Activated naive CD4-positive, alpha-beta T cell (primary cell): ENCODE results near the gene DPYSL5.

Experiments
- DNase-seq, 4 experiments: peaks; one replicate each; lab custom pipeline; 2025; lab: John Stamatoyannopoulos, UW

The DPYSL5 gene

DNA sequence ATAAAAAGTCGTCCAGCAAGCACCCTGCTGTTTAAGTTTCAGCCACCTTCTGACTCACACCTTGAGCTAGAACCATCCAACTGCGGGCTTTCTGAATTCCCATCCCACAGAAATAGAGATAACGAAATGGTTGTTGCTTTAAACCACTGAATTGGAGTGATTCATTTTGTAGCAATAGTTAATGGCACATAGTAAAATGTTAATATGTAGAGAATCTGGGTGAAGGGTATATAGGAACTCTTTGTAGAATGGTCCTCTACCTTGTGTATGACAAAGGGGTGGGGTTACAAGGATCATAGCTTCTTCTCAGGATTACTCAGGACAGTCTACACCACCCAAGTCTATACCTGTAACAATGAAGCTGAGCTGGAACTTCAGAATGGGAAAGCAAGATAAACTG lies 120.1 kb downstream of the DPYSL5 start:
- no peak for DNase-seq

DNA sequence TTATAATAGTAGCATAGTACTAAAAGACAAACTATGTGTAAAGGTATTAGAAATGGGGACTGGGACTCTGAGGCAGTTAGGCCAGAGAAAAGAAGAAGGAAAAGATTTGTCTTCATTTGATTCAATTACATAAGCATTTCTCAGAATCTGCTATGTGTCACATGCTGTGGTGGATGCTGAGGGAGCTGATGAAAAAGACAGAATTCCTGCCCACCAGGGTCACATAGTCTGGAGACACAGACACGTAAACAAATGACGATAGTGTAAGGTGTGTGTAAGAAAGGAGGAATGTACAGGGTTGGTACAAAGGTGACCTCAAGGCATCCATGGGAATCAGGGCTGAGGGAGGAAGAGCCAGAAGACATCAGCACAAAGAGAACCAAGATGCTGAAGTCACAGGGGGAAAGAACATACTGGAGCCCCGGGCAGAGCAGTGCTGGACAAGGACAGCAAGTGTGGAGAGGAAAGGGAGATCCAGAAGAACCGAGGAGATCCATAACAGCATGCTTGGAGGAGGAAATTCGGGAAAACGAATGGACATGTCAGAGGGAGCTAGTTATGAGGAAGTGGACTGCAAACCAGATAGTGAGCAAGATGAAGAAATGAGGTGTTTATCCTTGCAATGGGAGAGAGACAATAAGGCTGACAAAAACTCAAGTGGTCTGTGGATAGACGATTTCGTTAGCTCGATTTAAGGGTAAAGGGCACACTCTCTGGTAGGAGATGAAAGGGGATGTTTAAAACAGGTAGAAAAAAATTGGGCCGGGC lies 121.3 kb downstream of the DPYSL5 start:
- DNase-seq = no peak

DNA sequence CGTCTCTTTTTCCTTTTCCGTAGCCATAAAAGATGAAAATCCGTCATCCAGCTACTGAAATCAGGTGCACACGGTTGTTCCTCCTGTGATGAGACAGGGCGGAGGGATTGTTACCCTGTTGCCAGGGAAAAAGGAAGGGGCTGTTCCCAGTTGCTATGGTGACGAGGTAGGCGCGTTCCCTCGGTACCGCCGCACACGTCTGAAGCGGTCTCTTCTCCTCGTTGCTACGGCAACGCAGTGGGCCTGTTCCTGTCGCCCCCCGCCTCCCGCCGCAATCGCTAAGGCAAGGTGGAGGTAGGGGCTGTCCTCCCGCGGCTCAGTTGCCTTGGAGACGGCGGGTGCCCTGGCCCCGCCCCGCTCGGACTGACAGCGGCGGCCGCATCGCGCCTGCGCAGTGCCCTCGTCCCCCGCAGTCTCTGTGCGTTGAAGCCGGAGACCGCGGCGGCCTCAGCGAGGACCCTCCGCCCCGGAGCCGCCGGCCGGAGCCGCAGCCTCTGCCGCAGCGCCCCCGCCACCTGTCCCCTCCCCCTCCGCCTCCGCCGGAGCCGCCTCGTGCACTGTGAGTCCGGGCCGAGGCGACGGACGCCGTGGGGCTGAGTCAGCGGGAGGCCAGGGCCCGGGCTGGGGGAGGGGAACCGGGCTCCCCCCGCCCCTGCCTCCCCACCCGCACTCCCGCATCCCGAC lies 122.5 kb downstream of the DPYSL5 start, which contains the start of gene MAPRE3:
Gene MAPRE3, plus strand, starts transcription at position 394 of the 684 bp plus-strand sequence. CDS start 51,582 bp downstream, outside the sequence.
- peak; percentile 25 to 68 (median 52) for DNase-seq

DNA sequence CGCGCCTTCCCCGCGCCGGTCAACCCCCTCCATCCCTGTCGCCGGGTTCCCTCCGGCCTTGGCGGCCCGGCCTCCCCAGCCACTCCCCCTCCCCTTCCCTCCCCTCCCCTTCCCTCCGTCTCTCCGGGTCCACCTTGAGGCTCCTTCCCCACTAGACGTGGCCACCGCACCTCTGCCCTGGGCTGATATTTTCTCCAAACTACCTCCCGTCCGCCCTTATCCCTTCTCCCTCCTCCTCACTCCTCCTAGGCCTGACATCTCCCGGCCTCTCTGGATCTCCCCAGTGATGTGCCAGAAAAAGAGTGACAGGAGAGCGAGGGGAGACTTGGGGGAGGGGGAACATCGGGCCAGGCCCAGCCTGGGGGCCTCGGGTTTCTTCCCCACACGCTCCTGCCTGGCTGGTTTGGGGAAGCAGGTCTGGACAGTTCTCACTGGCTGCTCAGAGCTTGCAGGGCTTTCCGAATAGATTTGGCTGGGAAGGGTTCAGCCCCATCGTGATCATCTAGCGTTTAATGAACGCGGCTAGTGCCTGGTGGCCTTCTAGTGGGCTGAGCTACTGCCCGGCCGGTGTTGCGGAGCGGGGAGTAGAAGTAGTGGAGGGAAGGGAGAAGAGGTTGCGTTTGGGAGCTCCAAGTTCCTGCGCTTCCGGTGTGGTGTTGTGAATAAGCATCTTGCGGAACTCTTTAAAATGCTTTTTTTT lies 123.1 kb downstream of the DPYSL5 start:
- DNase-seq = no peak

DNA sequence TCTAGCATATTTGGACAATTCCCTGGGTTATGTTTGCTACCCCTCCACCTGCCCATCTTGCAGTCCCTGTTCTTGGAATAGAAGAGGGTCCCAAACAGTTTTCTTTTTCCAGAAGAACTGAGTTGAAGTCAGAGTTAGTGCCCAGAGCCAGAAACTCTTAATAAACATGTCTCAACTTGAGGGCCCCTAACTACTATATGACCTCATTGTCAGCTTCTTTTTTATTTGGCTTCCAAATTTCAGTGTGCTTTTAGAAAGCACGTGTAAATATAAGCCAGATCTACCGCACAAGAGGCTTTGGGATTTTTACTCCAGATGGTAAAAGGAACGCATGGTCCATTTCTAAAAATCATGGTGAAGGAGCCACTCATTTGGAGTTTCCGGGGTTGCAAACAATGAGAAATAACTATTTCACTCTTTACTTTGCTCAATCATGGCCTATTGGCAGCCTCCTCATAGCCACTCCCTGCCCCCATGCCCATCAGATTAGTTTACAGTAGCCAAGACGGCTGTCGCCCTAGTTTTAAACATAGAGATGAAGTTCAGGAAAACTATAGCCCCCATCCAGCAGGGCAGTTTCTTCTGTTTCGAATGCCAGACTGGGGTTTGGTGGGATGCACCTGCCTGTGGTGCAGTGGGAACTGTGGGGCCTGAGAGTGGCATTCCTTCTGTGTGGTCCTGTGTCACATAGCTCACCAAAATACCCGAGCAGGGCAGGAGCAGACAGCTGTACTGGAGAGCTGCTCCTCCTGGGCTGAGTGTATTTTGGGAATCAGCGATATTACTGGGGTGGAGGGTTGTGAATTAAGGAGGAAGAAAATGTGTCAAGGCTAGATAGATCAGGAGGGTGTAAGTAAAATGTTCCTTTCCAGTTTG lies 124.2 kb downstream of the DPYSL5 start:
- DNase-seq = no peak

DNA sequence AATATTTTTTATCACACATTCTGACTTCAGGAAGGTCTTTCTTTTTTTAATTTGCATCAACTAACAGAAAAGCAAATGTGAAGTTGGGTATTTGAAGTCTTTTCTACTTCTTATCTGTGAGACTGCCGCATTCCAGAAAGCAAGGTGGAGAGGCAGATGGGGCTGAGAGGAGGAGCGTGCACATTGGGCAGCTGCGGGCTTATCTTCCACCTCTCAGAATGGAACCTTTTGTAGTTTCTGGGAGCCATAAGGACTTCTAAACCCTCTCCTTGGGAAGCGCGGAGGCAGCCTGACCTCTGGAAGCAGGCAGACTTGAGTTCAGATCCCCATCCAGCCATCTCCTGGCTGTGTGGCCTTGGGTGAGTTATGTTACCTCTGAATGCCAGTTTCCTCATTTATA lies 126.4 kb downstream of the DPYSL5 start:
- DNase-seq = no peak

DNA sequence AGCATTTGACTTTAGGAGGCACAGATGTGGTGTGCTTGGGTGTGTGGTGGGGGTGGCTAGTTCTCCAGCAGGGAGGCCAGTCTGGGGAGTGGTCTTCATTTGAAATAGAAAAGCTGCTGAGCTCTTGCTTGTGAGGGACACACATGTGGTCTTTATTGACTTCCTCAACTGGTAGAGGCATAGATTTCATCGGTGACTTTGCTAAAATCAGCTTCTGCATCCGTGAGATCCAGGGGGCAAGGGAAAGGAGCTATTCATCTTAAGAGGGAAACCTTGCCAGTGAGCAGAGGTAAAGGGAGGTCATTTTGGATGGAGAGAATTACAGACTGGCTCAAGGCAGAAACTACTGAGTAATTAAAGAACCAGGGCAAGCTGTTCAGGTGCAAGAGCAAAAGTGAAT lies 127.2 kb downstream of the DPYSL5 start:
- no peak for DNase-seq

DNA sequence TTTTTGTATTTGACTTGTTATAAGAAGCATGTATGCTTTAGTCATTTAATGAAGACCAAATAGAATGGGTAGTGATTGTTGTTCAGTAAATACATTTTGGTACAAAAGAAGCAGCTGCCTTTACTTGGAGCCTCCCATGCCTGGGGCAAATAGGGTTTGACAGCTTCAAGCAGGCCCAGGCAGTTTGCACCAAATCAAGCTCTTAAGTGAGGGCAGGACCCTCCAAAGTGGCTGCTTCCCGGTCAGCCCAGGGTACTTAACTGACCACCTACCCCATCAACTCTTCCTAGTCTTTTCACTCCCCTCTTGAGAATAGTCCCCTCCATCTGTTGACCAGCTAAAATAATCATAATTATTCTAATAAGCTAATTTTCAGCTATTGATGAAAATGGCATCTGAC lies 127.7 kb downstream of the DPYSL5 start:
- no peak for DNase-seq

DNA sequence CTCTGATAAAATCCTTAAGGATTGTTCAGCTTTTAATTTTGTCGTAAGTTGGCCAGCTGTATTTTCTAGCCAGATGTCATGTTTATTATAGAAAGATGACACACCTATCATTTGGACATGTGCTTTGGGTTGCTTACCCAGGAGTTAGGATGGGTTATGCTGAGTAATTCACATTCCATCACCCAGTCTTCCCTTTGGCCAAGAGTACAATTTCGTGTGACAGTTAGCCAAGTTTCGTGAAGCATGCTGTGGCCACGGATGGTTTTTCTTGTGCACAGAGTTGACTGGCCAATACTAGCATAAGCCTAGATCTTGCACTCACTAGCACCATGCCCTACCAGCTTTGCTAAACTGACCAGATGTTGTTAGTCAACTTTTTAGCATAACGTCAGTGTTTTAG lies 128.3 kb downstream of the DPYSL5 start:
- no peak for DNase-seq

DNA sequence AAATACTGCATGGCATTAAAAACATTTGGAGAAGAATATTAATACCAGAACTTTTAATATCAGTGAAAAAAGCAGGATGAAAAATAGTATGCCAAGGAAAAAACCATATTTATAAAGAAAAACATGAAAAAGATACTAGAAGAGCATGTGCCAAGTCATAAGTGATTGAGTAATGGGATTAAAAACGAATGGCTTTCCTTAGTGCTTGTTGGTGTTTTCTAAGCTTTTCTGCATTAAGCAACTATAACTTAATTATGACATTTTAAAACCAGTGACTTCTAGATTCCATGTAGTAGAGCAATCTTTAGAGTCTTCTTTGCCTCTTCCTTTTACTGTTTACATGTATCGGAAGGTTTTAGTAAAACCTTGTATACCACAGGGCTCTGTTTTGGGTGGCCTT lies 129.1 kb downstream of the DPYSL5 start:
- no peak for DNase-seq

DNA sequence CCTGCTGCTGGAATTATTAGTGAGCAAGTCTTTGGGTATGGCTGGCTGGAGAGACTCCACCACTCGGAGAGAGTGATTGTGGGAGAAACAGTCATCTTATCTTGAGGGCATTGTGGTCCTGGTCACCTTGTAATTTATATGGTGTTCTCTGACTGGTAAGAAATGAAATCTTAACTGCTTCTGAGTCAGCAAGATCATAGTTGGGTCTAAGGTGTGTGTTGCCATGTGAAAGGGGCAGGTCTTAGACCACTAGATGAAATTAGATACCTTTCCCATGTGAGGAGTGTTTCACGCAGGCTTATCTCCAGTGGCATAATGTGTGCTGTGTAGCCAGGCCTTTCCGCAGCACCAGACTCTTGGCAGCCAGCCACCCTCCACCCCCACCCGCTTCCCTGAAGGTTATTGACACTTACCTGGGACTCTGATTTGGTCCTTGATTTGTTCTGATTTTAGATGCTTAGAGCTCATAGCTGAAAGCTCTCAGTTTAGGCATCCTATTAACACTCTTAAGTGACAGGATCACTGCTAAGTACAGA lies 130.2 kb downstream of the DPYSL5 start:
- no peak for DNase-seq

DNA sequence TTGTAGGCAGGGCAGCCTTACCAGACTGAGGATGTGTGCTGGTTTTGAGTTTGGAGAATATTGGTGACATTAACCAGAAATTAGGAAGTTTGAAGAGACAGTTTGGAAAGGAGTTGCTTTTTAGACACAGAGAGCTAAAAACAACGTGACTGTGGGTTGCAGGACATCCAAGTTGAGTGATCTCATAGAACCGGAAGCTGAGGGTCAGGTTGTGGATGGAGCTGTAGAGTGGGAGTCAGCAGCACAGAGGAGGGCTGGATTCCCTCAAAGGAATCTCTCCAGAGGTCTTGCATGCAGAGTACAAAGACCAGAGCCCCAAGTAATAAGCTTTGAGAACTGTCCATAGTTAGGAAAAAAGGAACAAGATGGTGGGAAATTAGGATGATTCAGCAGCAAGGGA lies 131.8 kb downstream of the DPYSL5 start:
- no peak for DNase-seq

DNA sequence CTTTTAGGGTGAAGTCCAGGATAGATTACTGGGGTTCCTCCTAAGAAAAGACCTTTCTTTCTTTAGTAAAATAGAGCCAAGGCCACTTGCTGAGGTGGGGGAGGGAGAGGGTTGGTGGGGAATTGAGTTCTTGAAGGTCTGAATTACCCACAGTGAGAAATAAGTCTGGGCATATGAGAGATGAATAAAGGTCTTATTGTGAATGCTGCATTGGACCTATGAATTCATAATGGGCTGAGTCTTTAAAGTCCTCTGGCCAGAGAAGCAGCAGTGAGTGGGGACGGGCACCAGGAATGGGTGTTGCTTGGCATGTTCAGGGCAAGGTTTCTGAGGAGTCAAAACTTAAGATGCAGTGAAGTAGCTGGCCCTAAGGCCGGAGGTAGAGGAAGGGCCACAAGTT lies 133.0 kb downstream of the DPYSL5 start:
- DNase-seq = no peak

DNA sequence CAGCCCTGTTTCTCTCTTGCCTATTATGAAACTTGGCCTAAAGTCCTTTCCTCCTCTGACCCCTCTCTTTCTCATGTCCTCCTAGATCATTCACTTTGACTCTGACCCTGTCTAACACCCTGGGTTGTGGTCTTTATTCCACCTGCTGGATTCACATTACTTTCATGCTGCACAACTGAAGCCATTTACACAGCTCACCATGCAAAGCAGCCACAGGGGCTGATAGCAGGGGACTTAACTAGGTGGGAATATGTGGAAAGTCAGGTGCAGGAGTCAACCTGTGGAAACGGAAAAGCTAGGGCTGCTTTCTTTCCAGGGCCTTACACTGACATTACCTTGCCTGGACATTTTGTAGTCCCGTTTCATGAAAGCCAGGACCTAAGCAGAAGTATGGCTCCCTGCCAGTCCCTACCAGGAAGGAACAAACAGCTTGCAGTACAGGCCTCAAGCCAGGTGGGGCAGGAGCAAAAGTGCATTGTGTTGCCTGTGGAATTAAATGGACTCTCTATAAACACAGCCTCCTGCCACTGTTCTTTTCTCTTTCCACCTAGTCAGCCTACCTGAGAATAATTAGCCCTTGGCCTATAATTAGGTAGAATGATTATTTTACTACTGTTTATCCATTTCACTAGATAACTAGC lies 134.3 kb downstream of the DPYSL5 start:
- no peak for DNase-seq

DNA sequence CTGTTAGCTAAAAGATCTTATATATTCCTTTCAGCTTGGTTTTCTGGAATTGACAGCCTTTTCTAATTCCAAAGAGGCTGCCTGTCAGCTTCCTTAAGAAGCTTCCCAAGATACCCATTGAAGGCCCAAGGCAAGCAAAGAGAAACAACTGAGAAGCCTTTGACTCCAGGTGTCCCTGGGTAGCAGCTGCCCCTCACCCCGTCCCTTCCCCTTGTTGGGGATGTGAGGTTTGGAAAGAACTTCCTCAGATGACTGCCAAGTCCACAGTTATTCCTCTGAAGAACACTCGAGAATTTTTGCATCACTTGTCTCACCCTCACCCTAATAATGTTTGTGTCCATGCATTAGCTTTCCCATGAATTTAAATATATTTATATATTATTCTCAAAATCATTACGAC lies 135.8 kb downstream of the DPYSL5 start:
- DNase-seq = no peak

DNA sequence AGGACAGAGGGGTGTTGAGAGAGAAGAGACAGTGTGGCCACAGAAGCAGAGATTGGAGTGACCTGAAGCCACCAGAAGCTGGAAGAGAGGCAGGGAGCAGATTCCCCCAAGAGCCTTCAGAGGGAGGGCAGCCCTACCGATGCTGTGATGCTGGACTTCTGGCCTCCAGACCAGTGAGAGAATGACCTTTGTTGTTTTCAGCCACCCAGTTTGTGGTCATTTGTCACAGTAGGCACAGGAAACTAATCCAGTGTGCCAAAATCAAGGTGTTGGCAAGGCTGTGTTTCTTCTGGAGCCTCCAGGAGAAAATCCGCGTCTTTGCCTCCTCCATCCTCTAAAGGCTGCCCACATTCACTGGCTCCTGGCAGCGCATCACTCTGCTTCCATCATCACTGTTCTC lies 137.9 kb downstream of the DPYSL5 start:
- no peak for DNase-seq

DNA sequence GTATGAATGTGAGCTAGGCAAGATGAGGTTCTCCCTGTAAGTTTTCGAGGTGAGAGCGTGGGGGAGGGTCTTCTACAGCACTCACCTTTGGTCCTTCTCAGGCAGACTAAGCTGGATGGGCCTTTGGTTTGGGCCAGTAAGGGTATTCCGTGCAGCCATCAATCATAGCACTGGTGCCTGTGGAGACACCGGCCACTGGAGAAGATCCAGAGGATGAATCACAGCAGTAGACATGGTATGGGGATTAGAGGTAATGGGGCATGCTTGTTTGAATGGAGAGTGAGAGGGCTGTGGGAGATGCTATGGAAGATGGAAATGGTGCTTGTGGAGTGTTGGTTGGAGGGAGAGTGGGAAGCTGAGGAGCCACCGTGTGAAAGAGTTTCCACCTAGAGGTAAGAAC lies 138.6 kb downstream of the DPYSL5 start:
- DNase-seq = no peak

DNA sequence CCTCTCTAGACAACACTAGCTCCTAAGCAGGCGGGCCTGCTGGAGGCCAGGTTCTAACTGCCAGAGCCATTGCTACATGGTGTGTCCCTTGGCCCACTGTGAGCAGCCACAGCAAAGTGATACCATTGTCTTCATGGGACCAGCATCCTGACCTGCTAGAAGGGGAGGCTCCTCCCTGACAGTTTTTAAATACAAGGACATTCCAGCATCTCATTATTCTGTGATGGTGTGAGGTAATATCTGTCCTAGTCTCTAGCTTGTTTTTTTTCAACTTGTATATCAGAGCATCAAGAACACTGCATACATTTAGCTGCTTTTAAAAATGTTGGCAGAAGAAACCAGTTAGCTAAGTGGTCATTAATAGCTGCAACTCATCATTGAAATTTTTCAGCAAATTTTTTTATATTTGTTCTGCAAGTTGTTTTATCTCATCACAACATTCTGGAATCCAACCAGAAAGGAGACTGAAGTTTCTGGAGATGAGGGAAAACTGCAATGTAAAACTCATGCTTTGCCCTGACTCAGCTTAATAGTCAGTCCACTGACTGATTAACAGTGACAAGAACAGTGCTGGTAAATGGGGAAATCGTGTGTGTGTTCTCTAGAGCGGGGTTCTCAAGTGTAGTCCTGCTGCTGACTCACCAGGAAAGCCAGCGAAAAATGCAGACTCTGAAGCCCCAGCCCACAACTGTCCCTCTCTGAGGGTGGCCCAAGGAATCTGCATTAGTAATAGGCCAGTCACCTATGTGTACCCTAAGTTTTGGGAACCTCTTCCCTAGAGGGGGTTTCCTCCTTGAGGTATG lies 140.3 kb downstream of the DPYSL5 start:
- DNase-seq = no peak

DNA sequence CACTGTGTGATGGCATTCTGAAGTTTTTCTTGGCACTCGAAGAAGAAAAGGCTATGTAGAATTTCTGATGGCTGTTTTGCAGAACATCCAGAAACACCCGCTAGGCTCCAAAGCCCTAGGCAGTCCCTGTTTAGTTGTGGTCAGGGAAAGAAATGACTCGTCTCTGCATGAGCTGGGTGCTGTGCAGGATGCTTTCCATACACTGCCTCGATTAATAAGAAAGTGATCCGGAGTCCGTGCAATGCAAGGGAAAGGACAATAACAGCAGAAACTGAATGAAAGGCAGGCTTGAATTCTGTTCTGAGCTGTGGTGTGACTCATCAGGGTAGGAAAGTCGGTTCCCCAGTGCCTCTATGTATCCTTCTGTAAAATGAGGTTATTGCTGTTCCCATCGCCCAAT lies 141.2 kb downstream of the DPYSL5 start:
- DNase-seq = no peak

DNA sequence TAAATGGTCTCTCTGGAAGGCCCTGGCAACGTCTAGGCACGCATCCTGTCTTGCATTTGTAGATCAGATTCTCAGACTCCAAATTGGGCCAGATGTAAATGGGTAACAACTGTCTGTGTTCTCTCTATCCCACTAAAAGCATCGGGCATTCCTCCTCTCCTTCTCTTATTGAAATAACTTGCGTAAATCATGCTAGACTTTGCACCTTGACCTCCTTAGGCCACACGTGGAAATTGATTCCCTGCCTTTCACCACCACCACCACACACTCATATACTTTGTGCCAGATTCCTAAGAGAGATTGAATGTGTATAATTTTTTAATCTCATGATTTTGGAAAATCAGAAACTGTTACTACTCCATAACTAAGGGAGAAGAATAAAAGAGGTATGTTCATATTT lies 143.8 kb downstream of the DPYSL5 start:
- no peak for DNase-seq
